Measurements from ENCODE around the gene ELL2. TPM values are rescaled to one million over a fixed set of nuclear protein-coding genes. Genes with fewer than 3 reads are reported as not detected.

Gene ELL2
- polyA plus RNA-seq, 1 experiment: 131 TPM

DNA sequence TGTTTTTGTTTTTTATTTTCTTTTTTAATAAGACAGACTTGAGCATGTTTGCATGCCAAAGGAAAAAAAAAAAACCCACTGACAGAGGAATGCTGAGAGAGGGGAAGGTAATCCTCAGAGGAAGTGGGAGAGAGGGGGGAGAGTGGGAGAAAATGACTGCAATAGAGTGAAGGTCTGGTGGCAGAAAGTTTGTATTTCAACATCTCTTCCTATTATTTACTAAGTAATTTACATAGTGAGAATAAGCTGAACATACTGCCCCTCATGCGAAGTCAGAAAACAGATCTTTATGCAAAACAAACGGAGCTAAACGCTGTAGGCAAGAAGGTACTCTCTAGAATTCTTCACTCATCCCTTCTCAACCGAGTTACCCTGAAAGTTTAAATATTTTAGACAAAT lies 45.0 kb downstream of the ELL2 start:
- Histone ChIP-seq H3K27ac (ENCODE audit: low read depth, low read length) (no peak overlapping the region), H3K4me3 (ENCODE audit: low read depth, low read length) (no peak overlapping the region), H3K27me3 (ENCODE audit: control insufficient read depth, insufficient read depth, low read length) (no peaks in the 10 kb centered on the region), H3K9me3 (ENCODE audit: control insufficient read depth, insufficient read depth, low read length) (no peaks in the 10 kb centered on the region)
- DNase-seq (ENCODE audit: low read depth, low spot score): no peak
- TF ChIP-seq, protein P1, sequence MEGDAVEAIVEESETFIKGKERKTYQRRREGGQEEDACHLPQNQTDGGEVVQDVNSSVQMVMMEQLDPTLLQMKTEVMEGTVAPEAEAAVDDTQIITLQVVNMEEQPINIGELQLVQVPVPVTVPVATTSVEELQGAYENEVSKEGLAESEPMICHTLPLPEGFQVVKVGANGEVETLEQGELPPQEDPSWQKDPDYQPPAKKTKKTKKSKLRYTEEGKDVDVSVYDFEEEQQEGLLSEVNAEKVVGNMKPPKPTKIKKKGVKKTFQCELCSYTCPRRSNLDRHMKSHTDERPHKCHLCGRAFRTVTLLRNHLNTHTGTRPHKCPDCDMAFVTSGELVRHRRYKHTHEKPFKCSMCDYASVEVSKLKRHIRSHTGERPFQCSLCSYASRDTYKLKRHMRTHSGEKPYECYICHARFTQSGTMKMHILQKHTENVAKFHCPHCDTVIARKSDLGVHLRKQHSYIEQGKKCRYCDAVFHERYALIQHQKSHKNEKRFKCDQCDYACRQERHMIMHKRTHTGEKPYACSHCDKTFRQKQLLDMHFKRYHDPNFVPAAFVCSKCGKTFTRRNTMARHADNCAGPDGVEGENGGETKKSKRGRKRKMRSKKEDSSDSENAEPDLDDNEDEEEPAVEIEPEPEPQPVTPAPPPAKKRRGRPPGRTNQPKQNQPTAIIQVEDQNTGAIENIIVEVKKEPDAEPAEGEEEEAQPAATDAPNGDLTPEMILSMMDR (IDR thresholded peaks at IDR 0.05; ENCODE audit: low read depth, low read length): no peak
- ChIA-PET POLR2A (no interaction called here), CTCF (no interaction called here)

DNA sequence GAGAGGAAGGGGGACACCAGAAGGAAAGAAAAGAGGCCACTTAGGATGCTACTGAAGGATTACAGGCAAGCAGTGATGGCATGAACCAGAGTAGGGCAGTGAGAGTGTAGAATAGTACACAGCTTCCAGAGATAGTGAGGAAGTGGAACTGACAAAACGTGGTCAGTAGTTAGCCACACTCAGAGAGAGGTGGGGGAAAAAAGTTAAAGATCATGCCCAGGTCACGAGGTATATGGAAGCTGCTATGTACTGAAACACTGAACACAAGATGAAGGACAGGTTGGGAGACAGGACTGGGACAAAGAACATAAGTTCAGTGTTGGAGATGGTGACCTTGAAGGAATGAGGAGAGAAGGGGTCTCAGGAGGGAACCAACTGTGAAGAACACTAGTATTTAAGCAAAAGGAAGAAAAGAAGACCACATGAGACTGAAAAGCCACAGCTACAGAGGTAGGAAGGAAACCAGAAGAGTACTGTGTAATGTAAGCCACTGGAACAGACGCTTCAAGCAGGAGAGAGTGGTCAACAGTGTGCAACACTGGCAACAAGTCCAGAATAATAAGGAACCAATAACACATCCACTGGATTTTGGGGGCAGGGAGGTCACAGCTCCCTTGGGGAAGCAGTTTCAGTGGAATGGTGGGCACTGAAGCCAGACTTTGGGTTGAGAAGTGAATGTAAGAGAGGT lies 45.5 kb downstream of the ELL2 start:
- DNase-seq (ENCODE audit: low read depth, low spot score): no peak
- ChIA-PET CTCF (no interaction called here), POLR2A (no interaction called here)
- no peak overlapping the region for H3K4me3 ChIP-seq (ENCODE audit: low read depth, low read length)
- TF ChIP-seq, protein P1 (IDR thresholded peaks at IDR 0.05; ENCODE audit: low read depth, low read length): no peak
- H3K27ac ChIP-seq (ENCODE audit: low read depth, low read length): no peak overlapping the region
- H3K9me3 ChIP-seq (ENCODE audit: control insufficient read depth, insufficient read depth, low read length): no peaks in the 10 kb centered on the region
- no peaks in the 10 kb centered on the region for H3K27me3 ChIP-seq (ENCODE audit: control insufficient read depth, insufficient read depth, low read length)

DNA sequence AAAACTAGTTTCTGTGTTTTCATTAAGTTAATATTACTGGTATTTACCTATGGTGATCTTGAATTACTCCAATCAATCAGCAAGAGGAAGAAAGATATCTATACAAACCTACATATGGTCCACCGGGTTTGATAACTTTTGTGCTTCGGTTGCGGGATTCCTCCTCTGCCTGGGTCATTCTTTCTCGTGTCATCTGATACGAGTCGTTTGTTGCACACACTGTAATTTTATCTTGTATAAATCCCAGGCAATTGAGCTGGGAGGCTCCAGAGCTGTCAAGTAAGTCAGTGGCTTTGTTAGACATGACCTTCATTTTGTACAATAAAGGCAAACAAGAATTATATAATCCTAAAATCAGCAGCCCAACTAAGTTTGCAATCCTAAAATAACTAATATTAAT lies 48.0 kb downstream of the ELL2 start:
- Histone ChIP-seq H3K9me3 (ENCODE audit: control insufficient read depth, insufficient read depth, low read length) (no peaks in the 10 kb centered on the region), H3K4me3 (ENCODE audit: low read depth, low read length) (no peak overlapping the region), H3K27me3 (ENCODE audit: control insufficient read depth, insufficient read depth, low read length) (no peaks in the 10 kb centered on the region), H3K27ac (ENCODE audit: low read depth, low read length) (no peak overlapping the region)
- DNase-seq (ENCODE audit: low read depth, low spot score): no peak
- ChIA-PET POLR2A (no interaction called here), CTCF (no interaction called here)
- TF ChIP-seq, protein P1 (IDR thresholded peaks at IDR 0.05; ENCODE audit: low read depth, low read length): no peak

DNA sequence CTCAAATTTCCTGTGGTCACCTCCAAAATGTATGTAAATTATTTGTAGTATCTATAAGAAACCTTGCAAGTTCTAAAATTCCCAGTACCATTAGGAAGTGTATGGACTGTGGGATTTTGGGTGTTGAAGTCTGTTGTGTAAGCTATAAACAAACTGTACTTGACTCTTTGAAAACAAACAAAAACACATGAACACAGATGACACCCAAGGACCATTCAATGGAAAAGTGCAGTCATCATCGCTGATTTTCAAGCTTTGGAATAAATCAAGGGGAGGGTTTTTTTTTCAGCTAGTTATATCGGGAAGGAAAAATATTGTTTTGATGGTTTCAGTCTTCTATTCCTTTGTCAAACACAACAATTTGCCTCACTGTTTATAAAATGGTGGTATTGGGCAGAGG lies 49.6 kb downstream of the ELL2 start:
- POLR2A ChIA-PET: interaction anchor here (0.5 kb wide), 1 partner anchor 39 kb away, joined by 3 read pairs; no protein-coding TSS in a partner anchor

DNA sequence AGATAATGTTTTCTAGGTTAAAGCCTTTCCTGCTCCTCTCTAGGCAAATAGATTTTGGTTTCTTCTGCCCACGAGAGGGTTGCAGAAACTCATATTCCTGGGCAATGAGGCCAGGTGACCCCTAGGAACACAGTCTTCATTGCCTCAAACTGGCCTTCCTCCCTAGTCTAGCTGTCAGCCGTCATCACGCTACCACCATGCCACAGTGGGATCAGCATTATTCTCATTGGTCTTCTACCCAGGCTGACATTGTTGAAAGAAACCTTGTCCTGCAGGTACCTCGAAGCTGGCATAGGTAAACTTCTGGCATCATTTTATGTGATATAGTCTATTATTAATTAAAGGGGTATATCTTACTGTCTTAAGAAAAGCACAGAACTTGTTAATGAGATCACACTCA lies 51.1 kb downstream of the ELL2 start:
- POLR2A ChIA-PET: no interaction called here
- TF ChIP-seq, protein P1 (IDR thresholded peaks at IDR 0.05; ENCODE audit: low read depth, low read length): no peak
- Histone ChIP-seq H3K27me3 (ENCODE audit: control insufficient read depth, insufficient read depth, low read length) (no peaks in the 10 kb centered on the region), H3K4me3 (ENCODE audit: low read depth, low read length) (no peak overlapping the region), H3K27ac (ENCODE audit: low read depth, low read length) (no peak overlapping the region), H3K9me3 (ENCODE audit: control insufficient read depth, insufficient read depth, low read length) (no peaks in the 10 kb centered on the region)
- CTCF ChIA-PET: no interaction called here
- DNase-seq (ENCODE audit: low read depth, low spot score): no peak

More for the DNA sequence above, 49.6 kb downstream of the ELL2 start:
- TF ChIP-seq, protein P1 (IDR thresholded peaks at IDR 0.05; ENCODE audit: low read depth, low read length): no peak
- no peaks in the 10 kb centered on the region for H3K27me3 ChIP-seq (ENCODE audit: control insufficient read depth, insufficient read depth, low read length)
- H3K4me3 ChIP-seq (ENCODE audit: low read depth, low read length): no peak overlapping the region
- CTCF ChIA-PET: interaction anchor here (0.9 kb wide), 1 partner anchor 9 kb away, joined by 4 read pairs; no protein-coding TSS in a partner anchor
- H3K27ac ChIP-seq (ENCODE audit: low read depth, low read length): no peak overlapping the region
- DNase-seq (ENCODE audit: low read depth, low spot score): no peak
- no peaks in the 10 kb centered on the region for H3K9me3 ChIP-seq (ENCODE audit: control insufficient read depth, insufficient read depth, low read length)
